Cardiac septum (tissue), 1 donor: Measurements from ENCODE around the gene VIM. TPM values are rescaled to one million over a fixed set of nuclear protein-coding genes. Genes with fewer than 3 reads are reported as not detected.

Experiments
- DNase-seq: peaks from one replicate; pipeline ENCODE4 v3.0.0-alpha.2; 2020; ENCODE audit warnings: low spot score
- intact Hi-C: fragments of 100-400 bp; cut with DNase I; formaldehyde crosslinking; loops from one replicate; pipeline ENCODE4 v1.14.0; 2022
- total RNA-seq: library from RNA; stranded (reverse); fragmentation: NEBNext Ultra II Directional; extraction: Animal tissue kit (Norgen Biotek cat#: 25700); gene quantifications from one replicate; pipeline ENCODE4 v1.2.1, GENCODE V29; 2021
- donor health status: DM: no; HTN: no; CAD: no.

Gene VIM
- total RNA-seq, 1 donor from 2014 or later = 368 TPM

- DNase-seq = no peak
- intact Hi-C loops = no loop called here
Measured at GRCh38 chr10:17282311-17282710, 54.3 kb downstream of the VIM start.

GRCh38 chr10:17286562-17287550 is 58.8 kb downstream of the VIM start:
- intact Hi-C loops = no loop called here
- DNase-seq = no peak

Other genes with a start within 250 kb of the VIM start
- 0.54 TPM for gene CUBN, start 98.4 kb upstream of the VIM start, total RNA-seq
- 4.2 TPM for gene TRDMT1, start 26.6 kb upstream of the VIM start, total RNA-seq
- gene ST8SIA6, start 226.4 kb downstream of the VIM start, total RNA-seq = 6.9 TPM